Thyroid gland (tissue), 4 donors: Measurements from ENCODE around the gene LYSMD3.

Experiments used
- POLR2A ChIP-seq, 2 donors: fragments of 450-650 bp; IDR thresholded peaks; one replicate each; pipeline ENCODE4 v1.6.1; 2017; ENCODE audit warnings: antibody characterized with exemption in 2 of 2, mild to moderate bottlenecking in 2 of 2, moderate library complexity in 1 of 2
- TF ChIP-seq, protein P1 (sequence below), 6 experiments: fragments of 200-600 bp in 3 of 6; fragments of 450-650 bp in 3 of 6; sonication (generic) in 3 of 6; IDR thresholded peaks; one replicate each; pipeline ENCODE4 v1.5.1; 2016 to 2019; ENCODE audit warnings: antibody characterized with exemption in 6 of 6, mild to moderate bottlenecking in 2 of 6, inconsistent platforms in 1 of 6, moderate library complexity in 1 of 6

DNA sequence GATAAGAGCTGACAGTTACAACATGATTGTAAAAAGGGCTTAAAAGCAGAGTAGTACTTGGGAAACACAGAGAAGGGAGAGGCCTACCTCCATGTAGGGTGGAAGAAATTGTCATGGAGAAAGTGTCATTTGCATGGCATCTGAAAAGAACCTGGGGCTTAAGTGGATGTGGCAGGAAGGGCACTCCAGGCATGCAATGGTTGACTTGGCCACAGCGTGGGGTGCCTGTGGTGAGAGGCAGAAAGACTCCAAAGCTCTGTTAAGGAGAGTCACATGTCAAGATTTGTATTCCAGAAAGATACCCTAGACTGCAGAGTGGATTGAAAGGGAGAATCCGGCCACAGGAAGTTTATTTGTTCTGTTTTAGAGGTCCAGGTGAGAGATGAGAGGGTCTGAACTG lies 52.3 kb downstream of the LYSMD3 start:
- TF ChIP-seq, protein P1, sequence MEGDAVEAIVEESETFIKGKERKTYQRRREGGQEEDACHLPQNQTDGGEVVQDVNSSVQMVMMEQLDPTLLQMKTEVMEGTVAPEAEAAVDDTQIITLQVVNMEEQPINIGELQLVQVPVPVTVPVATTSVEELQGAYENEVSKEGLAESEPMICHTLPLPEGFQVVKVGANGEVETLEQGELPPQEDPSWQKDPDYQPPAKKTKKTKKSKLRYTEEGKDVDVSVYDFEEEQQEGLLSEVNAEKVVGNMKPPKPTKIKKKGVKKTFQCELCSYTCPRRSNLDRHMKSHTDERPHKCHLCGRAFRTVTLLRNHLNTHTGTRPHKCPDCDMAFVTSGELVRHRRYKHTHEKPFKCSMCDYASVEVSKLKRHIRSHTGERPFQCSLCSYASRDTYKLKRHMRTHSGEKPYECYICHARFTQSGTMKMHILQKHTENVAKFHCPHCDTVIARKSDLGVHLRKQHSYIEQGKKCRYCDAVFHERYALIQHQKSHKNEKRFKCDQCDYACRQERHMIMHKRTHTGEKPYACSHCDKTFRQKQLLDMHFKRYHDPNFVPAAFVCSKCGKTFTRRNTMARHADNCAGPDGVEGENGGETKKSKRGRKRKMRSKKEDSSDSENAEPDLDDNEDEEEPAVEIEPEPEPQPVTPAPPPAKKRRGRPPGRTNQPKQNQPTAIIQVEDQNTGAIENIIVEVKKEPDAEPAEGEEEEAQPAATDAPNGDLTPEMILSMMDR (IDR thresholded peaks at IDR 0.05) = no peak
- no peak for TF ChIP-seq POLR2A (IDR thresholded peaks at IDR 0.05)
